ENCODE data around the gene ANKMY1. TPM values are rescaled to one million over a fixed set of nuclear protein-coding genes. Genes with fewer than 3 reads are reported as not detected.
"Not testable (repeated sequence)": the region's sequence is repeated elsewhere in the genome, so short reads cannot be mapped to it uniquely, and the experiment has no call there.

Gene ANKMY1
- total and polyA plus RNA-seq, 3 donors from 2014 or later: 57.3 to 92.5 (median 75.7) TPM

GRCh38 chr2:240500561-240501423 lies 57.0 kb downstream of the ANKMY1 start:
- Histone ChIP-seq H3K4me1 (no peaks in the 10 kb centered on the region), H3K27ac (no peak overlapping the region), H3K4me3 (no peak overlapping the region), H3K9me3 (no peaks in the 10 kb centered on the region), H3K36me3 (ENCODE audit: low read depth, missing control alignments) (no peaks in the 10 kb centered on the region), H3K27me3 (no peaks in the 10 kb centered on the region)
- TF ChIP-seq POLR2A (IDR thresholded peaks at IDR 0.05) (no peak), CTCF (IDR thresholded peaks at IDR 0.05) (no peak)
- WGBS, 2 donors: 91 to 96% methylated on average over 17 to 24 of the region's 24 CpGs
- intact Hi-C loops (cut with DNase I; ENCODE audit: low total_unique reads): no loop called here
- no peak for DNase-seq

- no peak for TF ChIP-seq CTCF (IDR thresholded peaks at IDR 0.05)
- no peak for TF ChIP-seq POLR2A (IDR thresholded peaks at IDR 0.05)
- Histone ChIP-seq H3K4me3 (no peak overlapping the region), H3K36me3 (ENCODE audit: low read depth, missing control alignments) (no peaks in the 10 kb centered on the region), H3K9me3 (no peaks in the 10 kb centered on the region), H3K4me1 (no peaks in the 10 kb centered on the region), H3K27me3 (no peaks in the 10 kb centered on the region), H3K27ac (no peak overlapping the region)
- DNase-seq: no peak
- intact Hi-C loops (cut with DNase I; ENCODE audit: low total_unique reads): no loop called here
- WGBS, 2 donors: 92 to 96% methylated on average over 20 to 31 of the region's 32 CpGs
Observed at GRCh38 chr2:240499309-240500301, 58.2 kb downstream of the ANKMY1 start.

- Histone ChIP-seq H3K36me3 (ENCODE audit: low read depth, missing control alignments) (no peaks in the 10 kb centered on the region), H3K4me3 (no peak overlapping the region), H3K27me3 (no peaks in the 10 kb centered on the region), H3K27ac (no peak overlapping the region), H3K9me3 (no peaks in the 10 kb centered on the region), H3K4me1 (no peaks in the 10 kb centered on the region)
- TF ChIP-seq CTCF (IDR thresholded peaks at IDR 0.05): no peak
- no peak for TF ChIP-seq POLR2A (IDR thresholded peaks at IDR 0.05)
- intact Hi-C loops (cut with DNase I; ENCODE audit: low total_unique reads): no loop called here
- DNase-seq: no peak
- WGBS, 2 donors: 84 to 95% methylated on average over 9 of the region's 9 CpGs
Observed at GRCh38 chr2:240498958-240499260, 58.9 kb downstream of the ANKMY1 start.

GRCh38 chr2:240498171-240498957 lies 59.4 kb downstream of the ANKMY1 start:
- Histone ChIP-seq H3K4me3 (no peak overlapping the region), H3K9me3 (no peaks in the 10 kb centered on the region), H3K4me1 (no peaks in the 10 kb centered on the region), H3K27ac (no peak overlapping the region), H3K36me3 (ENCODE audit: low read depth, missing control alignments) (no peaks in the 10 kb centered on the region), H3K27me3 (no peaks in the 10 kb centered on the region)
- no peak for TF ChIP-seq POLR2A (IDR thresholded peaks at IDR 0.05)
- no peak for DNase-seq
- intact Hi-C loops (cut with DNase I; ENCODE audit: low total_unique reads): no loop called here
- 82 to 91% methylated on average over 13 of the region's 13 CpGs for WGBS, 2 donors

- intact Hi-C loops (cut with DNase I; ENCODE audit: low total_unique reads); H3K36me3 ChIP-seq (ENCODE audit: low read depth, missing control alignments); H3K27ac ChIP-seq; DNase-seq; H3K4me3 ChIP-seq; H3K27me3 ChIP-seq; H3K9me3 ChIP-seq; H3K4me1 ChIP-seq: not testable (repeated sequence)
- 97% methylated on average over 7 of the region's 7 CpGs for WGBS, 2 donors
Observed at GRCh38 chr2:240497082-240497481, 60.7 kb downstream of the ANKMY1 start.

Data from testis (tissue), 3 donors.